HCT116 (cell line): ENCODE results near the gene JAK3. TPM values are rescaled to one million over a fixed set of nuclear protein-coding genes. Genes with fewer than 3 reads are reported as not detected.

Experiments used
- ATAC-seq: fragments of 200-7000 bp; cut with Tn5 transposase; 2 replicates; pipeline ENCODE4 v1.9.1; 2020; ENCODE audit warnings: mild to moderate bottlenecking, moderate library complexity
- BruUV-seq: library from RNA; stranded (reverse); fragments of 400-500 nt; replicated peaks from 2 replicates; lab custom pipeline; 2021; lab: Mats Ljungman, UMichigan
- CTCF ChIA-PET: fragments of 300-600 bp; sonication (Branson Sonifier 250); formaldehyde crosslinking; loops from one replicate; lab custom pipeline; 2021; ENCODE audit warnings: antibody characterized with exemption; lab: Charles Lee
- POLR2A ChIA-PET: fragments of 300-600, 350-600 bp; sonication (Branson Sonifier 250); formaldehyde crosslinking; loops from one replicate; lab custom pipeline; 2021; ENCODE audit warnings: antibody characterized with exemption; lab: Charles Lee
- RAD21 ChIA-PET, 2 experiments: fragments of 300-600 bp; sonication (Branson Sonifier 250); formaldehyde crosslinking; loops; one replicate each; lab custom pipeline; 2023; ENCODE audit warnings: low total read pairs in 2 of 2; ENCODE audit not compliant: uncharacterized antibody in 2 of 2, unreplicated experiment in 2 of 2, low non-redundant PET in 1 of 2; lab: Charles Lee
- DNase-seq: peaks from one replicate; pipeline ENCODE4 v3.0.0-alpha.2; 2010; ENCODE audit warnings: low read depth, low spot score
- H2AFZ ChIP-seq: fragments of 200-600 bp; shearing (Covaris generic), sonication (generic); 2 replicates; pipeline ENCODE4 v1.6.1; 2017; ENCODE audit warnings: low read depth, mixed run types, mixed read lengths, antibody characterized with exemption, low read length; ENCODE audit not compliant: poor library complexity, severe bottlenecking
- H3K27ac ChIP-seq: 2 replicates; pipeline ENCODE4 v1.5.1; 2012; ENCODE audit warnings: low read depth, low read length
- H3K27me3 ChIP-seq: fragments of 200-600 bp; sonication (generic); 2 replicates; pipeline ENCODE4 v1.6.1; 2016; ENCODE audit warnings: mixed run types, low read length, mixed read lengths; ENCODE audit not compliant: insufficient read depth
- H3K36me3 ChIP-seq, 2 experiments: fragments of 200-500 bp in 1 of 2; fragments of 200-600 bp in 1 of 2; sonication (Bioruptor generic) in 1 of 2; sonication (generic) in 1 of 2; 2 replicates each; pipeline versions ENCODE4 v1.5.1 to v1.6.1; 2014 to 2016; ENCODE audit warnings: low read length in 2 of 2, inconsistent platforms in 1 of 2, mixed read lengths in 1 of 2, mixed run types in 1 of 2; ENCODE audit not compliant: insufficient read depth in 2 of 2, control insufficient read depth in 1 of 2
- H3K4me1 ChIP-seq, 2 experiments: fragments of 200-600 bp in 1 of 2; sonication (generic) in 1 of 2; 2 replicates each; pipeline versions ENCODE4 v1.5.1 to v1.6.1; 2012 to 2017; ENCODE audit warnings: low read length in 2 of 2, inconsistent platforms in 1 of 2, mild to moderate bottlenecking in 1 of 2, mixed read lengths in 1 of 2, mixed run types in 1 of 2, moderate library complexity in 1 of 2; ENCODE audit not compliant: insufficient read depth in 2 of 2, control insufficient read depth in 1 of 2
- H3K4me2 ChIP-seq: fragments of 200-600 bp; sonication (generic); 2 replicates; pipeline ENCODE4 v1.6.1; 2017; ENCODE audit warnings: mixed run types, low read length, mixed read lengths
- H3K4me3 ChIP-seq, 2 experiments: fragments of 200-600 bp in 1 of 2; sonication (generic) in 1 of 2; replicated peaks in 1 of 2; 2 replicates each; pipeline ENCODE4 v1.5.1; 2011 to 2016; ENCODE audit warnings: low read length in 2 of 2, control low read depth in 1 of 2, low read depth in 1 of 2, mild to moderate bottlenecking in 1 of 2, mixed read lengths in 1 of 2, mixed run types in 1 of 2
- H3K79me2 ChIP-seq: fragments of 200-600 bp; sonication (generic); 2 replicates; pipeline ENCODE4 v1.6.1; 2017; ENCODE audit warnings: mild to moderate bottlenecking, mixed run types, low read length, moderate library complexity, mixed read lengths; ENCODE audit not compliant: insufficient read depth
- H3K9ac ChIP-seq: fragments of 200-600 bp; sonication (generic); 2 replicates; pipeline ENCODE4 v1.6.1; 2016; ENCODE audit warnings: low read length, mixed read lengths
- H3K9me2 ChIP-seq: fragments of 200-600 bp; sonication (generic), shearing (Covaris generic); 2 replicates; pipeline ENCODE4 v1.6.1; 2017; ENCODE audit warnings: mixed run types, mild to moderate bottlenecking, moderate library complexity; ENCODE audit not compliant: insufficient read depth
- H3K9me3 ChIP-seq, 2 experiments: fragments of 200-500 bp in 1 of 2; fragments of 200-600 bp in 1 of 2; sonication (Bioruptor generic) in 1 of 2; sonication (generic) in 1 of 2; 2 replicates each; pipeline ENCODE4 v1.6.1; 2014 to 2017; ENCODE audit warnings: low read length in 2 of 2, mixed read lengths in 2 of 2, inconsistent platforms in 1 of 2, low read depth in 1 of 2, mild to moderate bottlenecking in 1 of 2, mixed run types in 1 of 2, moderate library complexity in 1 of 2; ENCODE audit not compliant: control insufficient read depth in 1 of 2, insufficient read depth in 1 of 2
- H4K20me1 ChIP-seq: fragments of 200-600 bp; sonication (generic), shearing (Covaris generic); 2 replicates; pipeline ENCODE4 v1.6.1; 2017; ENCODE audit warnings: mixed run types, mild to moderate bottlenecking, moderate library complexity; ENCODE audit not compliant: insufficient read depth
- EGR1 ChIP-seq: IDR thresholded peaks from 2 replicates; pipeline ENCODE4 v1.6.1; 2012; ENCODE audit warnings: low read depth
- EZH2 ChIP-seq: fragments of 200-600 bp; sonication (generic); IDR thresholded peaks from 2 replicates; pipeline ENCODE4 v1.6.1; 2017; ENCODE audit warnings: antibody characterized with exemption, mixed run types
- FOSL1 ChIP-seq: IDR thresholded peaks from 2 replicates; pipeline ENCODE4 v1.6.1; 2012; ENCODE audit warnings: low read depth
- POLR2AphosphoS5 ChIP-seq: IDR thresholded peaks from 2 replicates; pipeline ENCODE4 v1.6.1; 2011; ENCODE audit warnings: mild to moderate bottlenecking, low read depth, low read length, moderate library complexity
- SP1 ChIP-seq: IDR thresholded peaks from 2 replicates; pipeline ENCODE4 v1.6.1; 2012; ENCODE audit warnings: low read depth
- SRF ChIP-seq: IDR thresholded peaks from 2 replicates; pipeline ENCODE4 v1.6.1; 2012; ENCODE audit warnings: low read depth
- YY1 ChIP-seq: IDR thresholded peaks from 2 replicates; pipeline ENCODE4 v1.6.1; 2011; ENCODE audit warnings: low read length, low read depth, moderate library complexity, mild to moderate bottlenecking; ENCODE audit not compliant: insufficient replicate concordance; ENCODE audit errors: extremely low read depth
- ZFX ChIP-seq: fragments of 450-650 bp; IDR thresholded peaks from 2 replicates; pipeline ENCODE4 v1.6.1; 2017
- intact Hi-C: fragments of 100-400 bp; cut with micrococcal nuclease; formaldehyde crosslinking; loops from 2 replicates; pipeline ENCODE4 v1.10.0; 2022
- total RNA-seq: library from RNA; stranded (reverse); gene quantifications from one replicate; pipeline ENCODE4 v1.2.1, GENCODE V29; 2021; ENCODE audit not compliant: unreplicated experiment
- TF ChIP-seq, protein P1 (sequence below): IDR thresholded peaks from 2 replicates; pipeline ENCODE4 v1.6.1; 2011; ENCODE audit warnings: mild to moderate bottlenecking, low read length, moderate library complexity; ENCODE audit not compliant: insufficient replicate concordance; ENCODE audit errors: extremely low read depth
- TF ChIP-seq, protein P2 (sequence below), 3 experiments: fragments of 200-600 bp in 1 of 3; sonication (generic) in 1 of 3; IDR thresholded peaks in 2 of 3; conservative IDR thresholded peaks in 1 of 3; 2 replicates each; pipeline ENCODE4 v1.5.1; 2012 to 2017; ENCODE audit warnings: low read depth in 2 of 3, low read length in 2 of 3, antibody characterized with exemption in 1 of 3, borderline replicate concordance in 1 of 3, control low read depth in 1 of 3, mild to moderate bottlenecking in 1 of 3, mixed read lengths in 1 of 3, mixed run types in 1 of 3, moderate library complexity in 1 of 3; ENCODE audit not compliant: insufficient read depth in 1 of 3
- TF ChIP-seq, protein P3 (sequence below): IDR thresholded peaks from 2 replicates; pipeline ENCODE4 v1.6.1; 2012

JAK3 gene
- total RNA-seq, 1 experiment from 2014 or later, result 5.7 TPM

DNA sequence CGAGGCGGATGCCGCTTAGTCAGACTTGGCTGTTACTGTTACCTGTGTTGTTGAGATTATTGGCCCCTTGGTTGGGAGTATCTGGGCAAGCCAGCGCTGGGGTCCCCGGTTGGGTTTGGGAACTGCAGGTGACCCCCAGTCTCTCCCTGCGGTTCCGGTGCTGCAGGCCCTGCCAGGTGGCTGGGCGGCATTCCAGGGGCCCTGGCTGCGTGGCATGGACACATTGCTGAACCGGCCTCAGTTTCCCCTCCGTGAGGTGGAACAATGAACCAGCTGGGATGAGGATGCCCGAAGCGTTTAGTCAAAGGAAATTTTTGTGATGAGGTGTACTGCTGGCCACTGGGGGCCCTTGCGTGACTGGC, 52.3 kb downstream of the JAK3 start:
- POLR2A ChIA-PET, result interaction anchor here (0.8 to 3.4 kb wide), 9 partner anchors 9 to 376 kb away, joined by 3 to 20 read pairs (median 4); partner anchors contain the start of genes MVB12A and RPL18A
- no peaks in the 10 kb centered on the region for H4K20me1 ChIP-seq
- DNase-seq, result no peak
- H3K4me1 ChIP-seq, result peaks cover 59 to 90% of the 10 kb centered on the region in 2 experiments
- no peak for TF ChIP-seq FOSL1
- TF ChIP-seq POLR2AphosphoS5, result no peak
- no peak for TF ChIP-seq EZH2
- TF ChIP-seq, all 23 proteins: peak for 0
- H3K9me3 ChIP-seq, result no peaks in the 10 kb centered on the region
- no peaks in the 10 kb centered on the region for H3K9me2 ChIP-seq
- ChIA-PET CTCF (interaction anchor here (0.9 to 2.7 kb wide), 6 partner anchors 10 to 137 kb away, joined by 3 to 10 read pairs (median 4); partner anchors contain the start of genes CCDC124 and RPL18A), RAD21 (no interaction called here)
- peaks cover 45% of the 10 kb centered on the region for H3K79me2 ChIP-seq
- no peak overlapping the region for H2AFZ ChIP-seq
- BruUV-seq, result no TSS peak
- H3K9ac ChIP-seq, result peak overlapping the region; percentile 86
- peak overlapping the region; percentile 84 for H3K27ac ChIP-seq
- peak overlapping the region; percentile 93 for H3K4me2 ChIP-seq
- H3K36me3 ChIP-seq, result no peaks in the 10 kb centered on the region
- intact Hi-C loops, result loop anchor here (5.0 kb wide), 1 partner anchor 47 kb away; no protein-coding TSS in a partner anchor
- no peak for ATAC-seq
- no peaks in the 10 kb centered on the region for H3K27me3 ChIP-seq
- H3K4me3 ChIP-seq, result peak overlapping the region; percentile 75 to 90

DNA sequence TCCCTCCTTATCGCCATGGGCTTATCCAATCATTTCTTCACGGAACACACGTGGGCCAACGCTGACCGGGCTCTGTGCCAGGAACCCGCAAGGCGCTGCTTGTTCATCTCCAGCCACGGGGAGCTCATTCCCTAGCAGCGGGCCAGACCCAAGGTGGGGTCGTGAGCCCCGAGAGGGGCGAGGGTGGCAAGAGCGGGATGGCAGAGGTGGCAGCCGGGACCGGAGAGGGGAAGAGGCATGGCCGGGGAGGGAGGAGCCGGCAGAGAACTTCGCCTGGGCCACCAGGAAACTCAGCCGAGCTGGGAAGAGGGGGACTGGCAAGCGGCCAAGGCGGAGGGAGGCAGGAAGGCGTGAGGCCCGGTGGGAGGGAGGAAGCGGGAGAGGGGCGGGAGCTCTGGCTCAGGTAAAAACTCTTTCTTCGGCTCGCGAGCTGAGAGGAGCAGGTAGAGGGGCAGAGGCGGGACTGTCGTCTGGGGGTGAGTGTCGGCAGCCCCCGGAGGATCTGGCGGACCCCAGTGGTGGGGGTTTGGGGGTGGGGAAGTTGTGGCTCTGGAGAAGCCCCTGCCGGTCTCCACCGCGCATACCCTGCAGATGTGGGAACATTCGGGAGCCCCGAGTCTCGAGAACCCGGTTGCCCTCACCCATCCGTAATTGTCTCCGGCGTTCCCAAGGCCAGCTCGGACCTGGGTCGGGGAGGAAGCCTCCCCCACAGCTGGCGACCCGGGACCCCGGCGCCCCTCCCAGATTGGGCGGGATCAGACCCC, 52.9 kb downstream of the JAK3 start, which contains the start of gene B3GNT3:
TSS of gene B3GNT3 (plus strand) at position 408 of the 764 bp plus-strand sequence. CDS start 12,670 bp downstream, outside the sequence.
- peak; percentile 83 for DNase-seq
- ATAC-seq, result peak; percentile 50
- H3K79me2 ChIP-seq, result peaks cover 39% of the 10 kb centered on the region
- POLR2A ChIA-PET, result interaction anchor here (0.9 to 3.4 kb wide), 11 partner anchors 10 to 490 kb away, joined by 3 to 20 read pairs (median 3); partner anchors contain the start of genes MRPL34, MVB12A and RPL18A
- H3K9ac ChIP-seq, result peak within 1 kb of the TSS; percentile 86
- peak within 1 kb of the TSS; percentile 84 for H3K27ac ChIP-seq
- no peaks in the 10 kb centered on the region for H4K20me1 ChIP-seq
- peak within 1 kb of the TSS; percentile 69 for H2AFZ ChIP-seq
- H3K4me2 ChIP-seq, result peak within 1 kb of the TSS; percentile 93
- CTCF ChIA-PET, result interaction anchor here (0.6 to 2.7 kb wide), 7 partner anchors 10 to 138 kb away, joined by 3 to 10 read pairs (median 4); partner anchors contain the start of genes CCDC124 and RPL18A
- no peaks in the 10 kb centered on the region for H3K27me3 ChIP-seq
- TSS peak; percentile 76 for BruUV-seq
- intact Hi-C loops, result loop anchor here (1.0 to 5.0 kb wide), 2 partner anchors 47 to 60 kb away; no protein-coding TSS in a partner anchor
- RAD21 ChIA-PET, result no interaction called here
- no peaks in the 10 kb centered on the region for H3K9me3 ChIP-seq
- H3K4me3 ChIP-seq, result peak within 1 kb of the TSS; percentile 75 to 90
- H3K36me3 ChIP-seq, result no peaks in the 10 kb centered on the region
- H3K4me1 ChIP-seq, result peaks cover 64 to 93% of the 10 kb centered on the region in 2 experiments
- H3K9me2 ChIP-seq, result no peaks in the 10 kb centered on the region
- no peak for TF ChIP-seq SRF
- TF ChIP-seq, protein P1, sequence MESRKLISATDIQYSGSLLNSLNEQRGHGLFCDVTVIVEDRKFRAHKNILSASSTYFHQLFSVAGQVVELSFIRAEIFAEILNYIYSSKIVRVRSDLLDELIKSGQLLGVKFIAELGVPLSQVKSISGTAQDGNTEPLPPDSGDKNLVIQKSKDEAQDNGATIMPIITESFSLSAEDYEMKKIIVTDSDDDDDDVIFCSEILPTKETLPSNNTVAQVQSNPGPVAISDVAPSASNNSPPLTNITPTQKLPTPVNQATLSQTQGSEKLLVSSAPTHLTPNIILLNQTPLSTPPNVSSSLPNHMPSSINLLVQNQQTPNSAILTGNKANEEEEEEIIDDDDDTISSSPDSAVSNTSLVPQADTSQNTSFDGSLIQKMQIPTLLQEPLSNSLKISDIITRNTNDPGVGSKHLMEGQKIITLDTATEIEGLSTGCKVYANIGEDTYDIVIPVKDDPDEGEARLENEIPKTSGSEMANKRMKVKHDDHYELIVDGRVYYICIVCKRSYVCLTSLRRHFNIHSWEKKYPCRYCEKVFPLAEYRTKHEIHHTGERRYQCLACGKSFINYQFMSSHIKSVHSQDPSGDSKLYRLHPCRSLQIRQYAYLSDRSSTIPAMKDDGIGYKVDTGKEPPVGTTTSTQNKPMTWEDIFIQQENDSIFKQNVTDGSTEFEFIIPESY, result no peak
- TF ChIP-seq POLR2AphosphoS5, result peak; percentile 87
- TF ChIP-seq, protein P2, sequence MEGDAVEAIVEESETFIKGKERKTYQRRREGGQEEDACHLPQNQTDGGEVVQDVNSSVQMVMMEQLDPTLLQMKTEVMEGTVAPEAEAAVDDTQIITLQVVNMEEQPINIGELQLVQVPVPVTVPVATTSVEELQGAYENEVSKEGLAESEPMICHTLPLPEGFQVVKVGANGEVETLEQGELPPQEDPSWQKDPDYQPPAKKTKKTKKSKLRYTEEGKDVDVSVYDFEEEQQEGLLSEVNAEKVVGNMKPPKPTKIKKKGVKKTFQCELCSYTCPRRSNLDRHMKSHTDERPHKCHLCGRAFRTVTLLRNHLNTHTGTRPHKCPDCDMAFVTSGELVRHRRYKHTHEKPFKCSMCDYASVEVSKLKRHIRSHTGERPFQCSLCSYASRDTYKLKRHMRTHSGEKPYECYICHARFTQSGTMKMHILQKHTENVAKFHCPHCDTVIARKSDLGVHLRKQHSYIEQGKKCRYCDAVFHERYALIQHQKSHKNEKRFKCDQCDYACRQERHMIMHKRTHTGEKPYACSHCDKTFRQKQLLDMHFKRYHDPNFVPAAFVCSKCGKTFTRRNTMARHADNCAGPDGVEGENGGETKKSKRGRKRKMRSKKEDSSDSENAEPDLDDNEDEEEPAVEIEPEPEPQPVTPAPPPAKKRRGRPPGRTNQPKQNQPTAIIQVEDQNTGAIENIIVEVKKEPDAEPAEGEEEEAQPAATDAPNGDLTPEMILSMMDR (IDR thresholded peaks at IDR 0.05 in 2 of 3, conservative IDR thresholded peaks at IDR 0.05 in 1 of 3; ENCODE audit: borderline replicate concordance in 1 of 3, insufficient read depth in 1 of 3, low read depth in 2 of 3, low read length in 2 of 3), result no peak
- TF ChIP-seq, protein P3, sequence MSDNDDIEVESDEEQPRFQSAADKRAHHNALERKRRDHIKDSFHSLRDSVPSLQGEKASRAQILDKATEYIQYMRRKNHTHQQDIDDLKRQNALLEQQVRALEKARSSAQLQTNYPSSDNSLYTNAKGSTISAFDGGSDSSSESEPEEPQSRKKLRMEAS, result peak; percentile 95
- no peak for TF ChIP-seq EGR1
- TF ChIP-seq YY1, result peak; percentile 8
- peak; percentile 61 for TF ChIP-seq SP1
- TF ChIP-seq EZH2, result no peak
- no peak for TF ChIP-seq ZFX
